ENCODE measurements around the gene SCGB1A1. TPM values are rescaled to one million over a fixed set of nuclear protein-coding genes. Genes with fewer than 3 reads are reported as not detected.

SCGB1A1 gene
- total and polyA plus RNA-seq, 5 experiments from 2014 or later, result not detected

GRCh38 chr11:62410972-62411371 lies 7.9 kb upstream of the SCGB1A1 start:
- ATAC-seq (no peak), DNase-seq (no peak)
- Mint-ChIP-seq H3K36me3 (no peaks in the 10 kb centered on the region), H3K4me1 (no peaks in the 10 kb centered on the region), H3K9me3 (no peaks in the 10 kb centered on the region), H3K27me3 (no peaks in the 10 kb centered on the region), H3K27ac (no peak overlapping the region), H3K4me3 (no peak overlapping the region)
- POLR2A ChIA-PET, result interaction anchor here (1.3 kb wide), 1 partner anchor 9 kb away, joined by 3 read pairs; no protein-coding TSS in a partner anchor

DNA sequence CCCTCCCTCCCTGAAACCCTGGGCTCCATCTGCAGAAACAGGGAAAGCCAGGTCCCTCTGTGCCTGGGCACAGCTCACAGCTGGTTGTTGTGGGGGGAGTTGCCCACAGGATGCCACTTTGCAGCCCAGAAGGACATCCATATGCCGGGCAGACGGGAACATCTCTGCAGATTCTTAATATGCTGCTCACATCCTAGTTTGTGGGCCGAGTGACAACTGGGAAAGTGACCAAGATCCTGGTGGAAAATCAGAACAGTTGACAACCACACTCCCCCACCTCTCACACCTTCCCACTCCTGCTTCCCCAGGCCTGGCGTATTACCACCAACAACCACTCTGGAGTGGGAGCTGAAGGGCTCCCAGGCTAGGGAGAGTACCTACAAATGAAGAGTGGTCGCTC lies 7.3 kb upstream of the SCGB1A1 start:
- Mint-ChIP-seq H3K36me3 (no peaks in the 10 kb centered on the region), H3K4me3 (no peak overlapping the region), H3K27me3 (no peaks in the 10 kb centered on the region), H3K27ac (no peak overlapping the region), H3K9me3 (no peaks in the 10 kb centered on the region), H3K4me1 (no peaks in the 10 kb centered on the region)
- POLR2A ChIA-PET, result interaction anchor here (0.7 to 1.3 kb wide), 2 partner anchors 9 to 32 kb away, joined by 3 read pairs; no protein-coding TSS in a partner anchor
- DNase-seq (no peak), ATAC-seq (no peak)

- ATAC-seq (no peak), DNase-seq (no peak)
- no peaks in the 10 kb centered on the region for H3K4me1 Mint-ChIP-seq
- no peak overlapping the region for H3K27ac Mint-ChIP-seq
- no peak overlapping the region for H3K4me3 Mint-ChIP-seq
- H3K9me3 Mint-ChIP-seq, result no peaks in the 10 kb centered on the region
- H3K36me3 Mint-ChIP-seq, result no peaks in the 10 kb centered on the region
- no peaks in the 10 kb centered on the region for H3K27me3 Mint-ChIP-seq
- POLR2A ChIA-PET, result no interaction called here
Observed at GRCh38 chr11:62413060-62413696, 5.7 kb upstream of the SCGB1A1 start.

- Mint-ChIP-seq H3K9me3 (no peaks in the 10 kb centered on the region), H3K4me1 (no peaks in the 10 kb centered on the region), H3K36me3 (no peaks in the 10 kb centered on the region), H3K27me3 (no peaks in the 10 kb centered on the region), H3K27ac (no peak overlapping the region), H3K4me3 (no peak overlapping the region)
- no peak for DNase-seq
- ATAC-seq, result no peak
- POLR2A ChIA-PET, result no interaction called here
Observed at GRCh38 chr11:62416596-62416995, 2.2 kb upstream of the SCGB1A1 start.

- no peaks in the 10 kb centered on the region for H3K27me3 Mint-ChIP-seq
- peak overlapping the region in 3 of 10 donors; percentile 10 to 37 (median 23) for H3K27ac Mint-ChIP-seq
- DNase-seq, result no peak
- no peak for ATAC-seq
- peaks cover 0 to 1% (median 0%) of the 10 kb centered on the region in 4 donors for H3K4me1 Mint-ChIP-seq
- H3K36me3 Mint-ChIP-seq, result no peaks in the 10 kb centered on the region
- H3K9me3 Mint-ChIP-seq, result no peaks in the 10 kb centered on the region
- POLR2A ChIA-PET, result no interaction called here
- H3K4me3 Mint-ChIP-seq, result no peak overlapping the region
Observed at GRCh38 chr11:62418136-62418535, 697 bp upstream of the SCGB1A1 start.

- Mint-ChIP-seq H3K36me3 (no peaks in the 10 kb centered on the region), H3K27me3 (no peaks in the 10 kb centered on the region), H3K4me1 (peaks cover 0 to 3% (median 1%) of the 10 kb centered on the region in 4 donors), H3K27ac (peak overlapping the region in 1 of 10 donors; percentile 8), H3K4me3 (no peak overlapping the region), H3K9me3 (no peaks in the 10 kb centered on the region)
- DNase-seq, result no peak
- ATAC-seq, result no peak
- POLR2A ChIA-PET, result no interaction called here
Observed at GRCh38 chr11:62419314-62419929, 589 bp downstream of the SCGB1A1 start.

DNA sequence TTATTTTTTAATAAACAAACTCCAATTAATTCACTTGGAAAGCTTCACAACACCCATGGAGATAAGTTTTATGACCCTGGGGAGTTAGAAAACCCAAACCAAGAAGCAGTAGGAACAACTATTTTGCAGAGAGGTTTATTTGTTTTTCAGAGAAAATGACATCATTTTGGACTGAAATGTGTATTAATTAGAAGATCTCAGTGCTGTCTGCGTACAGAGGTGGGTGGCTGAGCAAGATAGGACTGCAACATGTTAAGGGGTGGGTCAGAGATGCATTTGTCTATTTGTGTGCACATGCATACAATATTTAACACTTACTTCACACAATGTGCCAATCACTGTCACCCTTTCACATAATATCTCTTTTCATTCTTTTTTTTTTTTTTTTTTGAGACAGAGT lies 1.1 kb downstream of the SCGB1A1 start:
- DNase-seq (no peak), ATAC-seq (no peak)
- Mint-ChIP-seq H3K9me3 (no peaks in the 10 kb centered on the region), H3K27ac (no peak overlapping the region), H3K4me3 (no peak overlapping the region), H3K27me3 (no peaks in the 10 kb centered on the region), H3K4me1 (peaks cover 3 to 8% (median 6%) of the 10 kb centered on the region in 4 donors), H3K36me3 (no peaks in the 10 kb centered on the region)
- POLR2A ChIA-PET, result interaction anchor here (0.7 kb wide), 1 partner anchor 166 kb away, joined by 4 read pairs; no protein-coding TSS in a partner anchor

GRCh38 chr11:62420882-62421281 lies 2.0 kb downstream of the SCGB1A1 start:
- Mint-ChIP-seq H3K4me1 (peaks cover 3 to 8% (median 6%) of the 10 kb centered on the region in 4 donors), H3K36me3 (no peaks in the 10 kb centered on the region), H3K4me3 (no peak overlapping the region), H3K27me3 (no peaks in the 10 kb centered on the region), H3K9me3 (no peaks in the 10 kb centered on the region), H3K27ac (peak overlapping the region in 3 of 10 donors; percentile 66 to 78 (median 74))
- DNase-seq (no peak), ATAC-seq (no peak)
- POLR2A ChIA-PET, result interaction anchor here (0.7 to 1.0 kb wide), 2 partner anchors 138 to 165 kb away, joined by 4 read pairs; no protein-coding TSS in a partner anchor

DNA sequence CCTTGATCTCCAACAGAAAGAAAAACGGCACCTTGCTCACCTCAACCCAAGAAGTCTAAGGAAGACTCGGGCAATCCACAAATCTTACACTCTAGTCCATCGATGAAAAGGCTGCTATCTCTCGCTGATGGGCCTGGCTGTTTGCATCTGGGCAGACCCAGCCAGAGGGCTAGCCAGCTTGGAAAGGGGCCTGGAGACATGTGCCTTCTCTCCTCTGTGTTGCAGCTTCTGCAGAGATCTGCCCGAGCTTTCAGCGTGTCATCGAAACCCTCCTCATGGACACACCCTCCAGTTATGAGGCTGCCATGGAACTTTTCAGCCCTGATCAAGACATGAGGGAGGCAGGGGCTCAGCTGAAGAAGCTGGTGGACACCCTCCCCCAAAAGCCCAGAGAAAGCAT lies 3.2 kb downstream of the SCGB1A1 start:
- POLR2A ChIA-PET, result interaction anchor here (1.0 kb wide), 1 partner anchor 137 kb away, joined by 4 read pairs; no protein-coding TSS in a partner anchor
- ATAC-seq, result no peak
- Mint-ChIP-seq H3K27me3 (no peaks in the 10 kb centered on the region), H3K36me3 (no peaks in the 10 kb centered on the region), H3K4me3 (no peak overlapping the region), H3K9me3 (no peaks in the 10 kb centered on the region), H3K27ac (peak overlapping the region in 2 of 10 donors; percentile 3 to 27), H3K4me1 (peaks cover 6 to 18% (median 14%) of the 10 kb centered on the region in 4 donors)
- DNase-seq, result no peak

GRCh38 chr11:62423012-62423411 lies 4.2 kb downstream of the SCGB1A1 start:
- no peak for ATAC-seq
- no peak for DNase-seq
- peak overlapping the region in 1 of 10 donors; percentile 18 for H3K4me3 Mint-ChIP-seq
- peaks cover 6 to 27% (median 18%) of the 10 kb centered on the region in 4 donors for H3K4me1 Mint-ChIP-seq
- peak overlapping the region in 2 of 10 donors; percentile 57 to 95 for H3K27ac Mint-ChIP-seq
- H3K27me3 Mint-ChIP-seq, result no peaks in the 10 kb centered on the region
- no peaks in the 10 kb centered on the region for H3K36me3 Mint-ChIP-seq
- POLR2A ChIA-PET, result interaction anchor here (0.7 to 1.0 kb wide), 2 partner anchors 120 to 129 kb away, joined by 3 to 5 read pairs; no protein-coding TSS in a partner anchor
- no peaks in the 10 kb centered on the region for H3K9me3 Mint-ChIP-seq

- Mint-ChIP-seq H3K4me3 (peak overlapping the region in 2 of 10 donors; percentile 26 to 63), H3K27ac (peak overlapping the region in 8 of 10 donors; percentile 53 to 90 (median 78)), H3K9me3 (no peaks in the 10 kb centered on the region), H3K27me3 (no peaks in the 10 kb centered on the region), H3K36me3 (no peaks in the 10 kb centered on the region), H3K4me1 (peaks cover 11 to 48% (median 39%) of the 10 kb centered on the region in 4 donors)
- ATAC-seq (no peak), DNase-seq (no peak)
- POLR2A ChIA-PET, result interaction anchor here (1.3 to 2.3 kb wide), 2 partner anchors 127 to 129 kb away, joined by 4 to 5 read pairs; no protein-coding TSS in a partner anchor
Observed at GRCh38 chr11:62427630-62428233, 8.9 kb downstream of the SCGB1A1 start.

- DNase-seq (no peak), ATAC-seq (no peak)
- H3K27me3 Mint-ChIP-seq, result no peaks in the 10 kb centered on the region
- POLR2A ChIA-PET, result interaction anchor here (2.3 kb wide), 1 partner anchor 126 kb away, joined by 5 read pairs; no protein-coding TSS in a partner anchor
- peak overlapping the region in 4 of 10 donors; percentile 7 to 83 (median 56) for H3K27ac Mint-ChIP-seq
- no peaks in the 10 kb centered on the region for H3K9me3 Mint-ChIP-seq
- H3K4me1 Mint-ChIP-seq, result peaks cover 13 to 57% (median 49%) of the 10 kb centered on the region in 4 donors
- no peak overlapping the region for H3K4me3 Mint-ChIP-seq
- no peaks in the 10 kb centered on the region for H3K36me3 Mint-ChIP-seq
Observed at GRCh38 chr11:62428871-62429560, 10.2 kb downstream of the SCGB1A1 start.
